OCI-LY1 (cell line): Measurements from ENCODE around the gene P2RY13.

Experiments
- EZH2 ChIP-seq: fragments of 200-600 bp; sonication (generic), shearing (Covaris generic); IDR thresholded peaks from 2 replicates; pipeline ENCODE4 v1.8.0; 2017; ENCODE audit warnings: borderline replicate concordance, mixed run types, mild to moderate bottlenecking, antibody characterized with exemption, low read length, moderate library complexity, mixed read lengths
- TF ChIP-seq, protein P1 (sequence below): fragments of 200-600 bp; sonication (generic), shearing (Covaris generic); IDR thresholded peaks from 2 replicates; pipeline ENCODE4 v1.5.1; 2017; ENCODE audit warnings: mild to moderate bottlenecking, antibody characterized with exemption, low read length, moderate library complexity, mixed read lengths

- TF ChIP-seq, protein P1, sequence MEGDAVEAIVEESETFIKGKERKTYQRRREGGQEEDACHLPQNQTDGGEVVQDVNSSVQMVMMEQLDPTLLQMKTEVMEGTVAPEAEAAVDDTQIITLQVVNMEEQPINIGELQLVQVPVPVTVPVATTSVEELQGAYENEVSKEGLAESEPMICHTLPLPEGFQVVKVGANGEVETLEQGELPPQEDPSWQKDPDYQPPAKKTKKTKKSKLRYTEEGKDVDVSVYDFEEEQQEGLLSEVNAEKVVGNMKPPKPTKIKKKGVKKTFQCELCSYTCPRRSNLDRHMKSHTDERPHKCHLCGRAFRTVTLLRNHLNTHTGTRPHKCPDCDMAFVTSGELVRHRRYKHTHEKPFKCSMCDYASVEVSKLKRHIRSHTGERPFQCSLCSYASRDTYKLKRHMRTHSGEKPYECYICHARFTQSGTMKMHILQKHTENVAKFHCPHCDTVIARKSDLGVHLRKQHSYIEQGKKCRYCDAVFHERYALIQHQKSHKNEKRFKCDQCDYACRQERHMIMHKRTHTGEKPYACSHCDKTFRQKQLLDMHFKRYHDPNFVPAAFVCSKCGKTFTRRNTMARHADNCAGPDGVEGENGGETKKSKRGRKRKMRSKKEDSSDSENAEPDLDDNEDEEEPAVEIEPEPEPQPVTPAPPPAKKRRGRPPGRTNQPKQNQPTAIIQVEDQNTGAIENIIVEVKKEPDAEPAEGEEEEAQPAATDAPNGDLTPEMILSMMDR, result no peak
- TF ChIP-seq EZH2, result no peak
Observed at GRCh38 chr3:151319628-151320027, 9.7 kb downstream of the P2RY13 start.
